H1 (cell line): Measurements from ENCODE around the gene TRIOBP. TPM values are rescaled to one million over a fixed set of nuclear protein-coding genes. Genes with fewer than 3 reads are reported as not detected.

Experiments
- CTCF ChIA-PET: fragments of 300-600 bp; sonication (Branson Sonifier 250); formaldehyde crosslinking; loops from one replicate; lab custom pipeline; 2021; ENCODE audit not compliant: partially characterized antibody; lab: Charles Lee
- POLR2A ChIA-PET: fragments of 300-600 bp; sonication (Branson Sonifier 250); formaldehyde crosslinking; loops from one replicate; lab custom pipeline; 2021; ENCODE audit warnings: inconsistent platforms; ENCODE audit not compliant: partially characterized antibody; lab: Charles Lee
- DNase-seq, 2 experiments: peaks; one replicate each; pipeline versions ENCODE4 v3.0.0 to v3.0.0-alpha.2; 2010 to 2022; ENCODE audit warnings: low spot score in 2 of 2, low read depth in 1 of 2, mixed read lengths in 1 of 2
- FAIRE-seq: peaks from 2 replicates; lab custom pipeline; 2011; peaks lifted over from hg19 to GRCh38; lab: Jason Lieb, UNC
- H2AFZ ChIP-seq: 2 replicates; pipeline ENCODE4 v1.8.1; 2012; ENCODE audit warnings: low read length, inconsistent platforms
- H2AK5ac ChIP-seq: 2 replicates; pipeline ENCODE4 v1.6.1; 2013; ENCODE audit warnings: low read depth, low read length
- H2BK120ac ChIP-seq: replicated peaks from 2 replicates; pipeline ENCODE3; 2013; ENCODE audit warnings: low read depth, low read length, inconsistent platforms
- H2BK12ac ChIP-seq: 2 replicates; pipeline ENCODE4 v1.6.1; 2013; ENCODE audit warnings: low read depth, low read length
- H2BK15ac ChIP-seq: 2 replicates; pipeline ENCODE4 v1.6.1; 2013; ENCODE audit warnings: low read length
- H2BK20ac ChIP-seq: 2 replicates; pipeline ENCODE4 v1.6.1; 2013; ENCODE audit warnings: low read length
- H2BK5ac ChIP-seq: 2 replicates; pipeline ENCODE4 v1.6.1; 2013; ENCODE audit warnings: low read depth, low read length
- H3K14ac ChIP-seq: 2 replicates; pipeline ENCODE4 v1.6.1; 2013; ENCODE audit warnings: inconsistent platforms; ENCODE audit not compliant: insufficient read length
- H3K18ac ChIP-seq: 2 replicates; pipeline ENCODE4 v1.6.1; 2013; ENCODE audit warnings: low read length; ENCODE audit errors: extremely low read depth
- H3K23ac ChIP-seq: 2 replicates; pipeline ENCODE4 v1.6.1; 2013; ENCODE audit warnings: inconsistent platforms; ENCODE audit not compliant: insufficient read length
- H3K23me2 ChIP-seq: 2 replicates; pipeline ENCODE4 v1.6.1; 2013; ENCODE audit warnings: low read depth, low read length
- H3K27ac ChIP-seq: 2 replicates; pipeline ENCODE4 v1.6.1; 2011; ENCODE audit warnings: low read depth, low read length, inconsistent platforms
- H3K27me3 ChIP-seq, 4 experiments: replicated peaks in 1 of 4; 1 replicate in 1 of 4; 2 replicates in 3 of 4; pipeline versions ENCODE4 v1.6.1 to v1.8.1; 2011 to 2013; ENCODE audit warnings: low read length in 3 of 4, mild to moderate bottlenecking in 3 of 4, inconsistent platforms in 2 of 4, mixed read lengths in 2 of 4, moderate library complexity in 1 of 4; ENCODE audit not compliant: control insufficient read depth in 3 of 4, insufficient read depth in 3 of 4; ENCODE audit errors: extremely low read depth in 1 of 4
- H3K36me3 ChIP-seq, 4 experiments: 2 replicates each; pipeline versions ENCODE4 v1.6.1 to v1.8.1; 2011 to 2013; ENCODE audit warnings: mild to moderate bottlenecking in 4 of 4, low read length in 3 of 4, moderate library complexity in 2 of 4, control low read depth in 1 of 4, inconsistent platforms in 1 of 4; ENCODE audit not compliant: insufficient read depth in 4 of 4, control insufficient read depth in 2 of 4
- H3K4ac ChIP-seq: replicated peaks from 2 replicates; pipeline ENCODE3; 2013; ENCODE audit warnings: low read length, low read depth, mixed read lengths, inconsistent platforms; ENCODE audit not compliant: insufficient read length
- H3K4me1 ChIP-seq, 4 experiments: replicated peaks in 1 of 4; 1 replicate in 1 of 4; 2 replicates in 3 of 4; pipeline versions ENCODE4 v1.6.1 to v1.8.1; 2011 to 2013; ENCODE audit warnings: low read length in 3 of 4, inconsistent platforms in 2 of 4, mixed read lengths in 1 of 4; ENCODE audit not compliant: insufficient read depth in 4 of 4, control insufficient read depth in 3 of 4
- H3K4me2 ChIP-seq, 2 experiments: 2 replicates each; pipeline versions ENCODE4 v1.6.1 to v1.8.1; 2011 to 2013; ENCODE audit warnings: low read depth in 2 of 2, low read length in 2 of 2, control low read depth in 1 of 2, inconsistent platforms in 1 of 2, mild to moderate bottlenecking in 1 of 2; ENCODE audit not compliant: insufficient read depth in 1 of 2
- H3K4me3 ChIP-seq, 4 experiments: fragments of 200-600, 300-600 bp in 1 of 4; sonication (generic), shearing (Covaris generic), sonication (Bioruptor Twin) in 1 of 4; 2 replicates each; pipeline versions ENCODE4 v1.5.1 to v1.8.1; 2011 to 2016; ENCODE audit warnings: low read length in 4 of 4, low read depth in 3 of 4, control low read depth in 2 of 4, inconsistent platforms in 2 of 4, mild to moderate bottlenecking in 2 of 4, mixed read lengths in 1 of 4, moderate library complexity in 1 of 4; ENCODE audit not compliant: insufficient read depth in 2 of 4; ENCODE audit errors: extremely low read depth in 1 of 4
- H3K56ac ChIP-seq: replicated peaks from 2 replicates; pipeline ENCODE3; 2013; ENCODE audit warnings: low read depth, mild to moderate bottlenecking, mixed read lengths, low read length, inconsistent platforms; ENCODE audit not compliant: insufficient read length
- H3K79me1 ChIP-seq: 2 replicates; pipeline ENCODE4 v1.6.1; 2013; ENCODE audit warnings: low read depth, low read length, control low read depth
- H3K79me2 ChIP-seq, 2 experiments: 2 replicates each; pipeline versions ENCODE4 v1.6.1 to v1.8.1; 2012 to 2013; ENCODE audit warnings: low read length in 2 of 2, mild to moderate bottlenecking in 2 of 2, inconsistent platforms in 1 of 2; ENCODE audit not compliant: insufficient read depth in 2 of 2, control insufficient read depth in 1 of 2
- H3K9ac ChIP-seq, 4 experiments: replicated peaks in 1 of 4; 1 replicate in 1 of 4; 2 replicates in 3 of 4; pipeline versions ENCODE4 v1.6.1 to v1.8.1; 2011 to 2013; ENCODE audit warnings: low read depth in 3 of 4, low read length in 3 of 4, control low read depth in 2 of 4, mild to moderate bottlenecking in 2 of 4, moderate library complexity in 2 of 4, inconsistent platforms in 1 of 4; ENCODE audit errors: extremely low read depth in 1 of 4
- H3K9me3 ChIP-seq, 2 experiments: 2 replicates each; pipeline versions ENCODE4 v1.6.1 to v1.8.1; 2012 to 2013; ENCODE audit warnings: mild to moderate bottlenecking in 2 of 2, moderate library complexity in 2 of 2, control low read depth in 1 of 2, inconsistent platforms in 1 of 2, low read depth in 1 of 2, low read length in 1 of 2, mixed read lengths in 1 of 2; ENCODE audit not compliant: insufficient read depth in 2 of 2
- H4K20me1 ChIP-seq, 2 experiments: replicated peaks in 1 of 2; 2 replicates each; pipeline versions ENCODE3 to v1.8.1; 2011 to 2013; ENCODE audit warnings: inconsistent platforms in 2 of 2, low read length in 2 of 2, mild to moderate bottlenecking in 1 of 2; ENCODE audit not compliant: insufficient read depth in 2 of 2, control insufficient read depth in 1 of 2
- H4K5ac ChIP-seq: 2 replicates; pipeline ENCODE4 v1.6.1; 2013; ENCODE audit warnings: low read length, low read depth, mixed read lengths, inconsistent platforms; ENCODE audit not compliant: insufficient read length
- H4K8ac ChIP-seq: 2 replicates; pipeline ENCODE4 v1.8.0; 2013; ENCODE audit warnings: mild to moderate bottlenecking, moderate library complexity, low read length, inconsistent platforms; ENCODE audit not compliant: insufficient read depth; ENCODE audit errors: extremely low read depth
- H4K91ac ChIP-seq: replicated peaks from 2 replicates; pipeline ENCODE3; 2013; ENCODE audit warnings: low read length, mixed read lengths, inconsistent platforms; ENCODE audit not compliant: insufficient read length
- ASH2L ChIP-seq: fragments of 200-600, 300-600 bp; sonication (generic); IDR thresholded peaks from one replicate; pipeline ENCODE4 v1.7.1; 2017; ENCODE audit warnings: low read length
- BACH1 ChIP-seq: IDR thresholded peaks from 2 replicates; pipeline ENCODE4 v1.6.1; 2012; ENCODE audit warnings: low read length, improper control_type of control experiment
- CREB1 ChIP-seq: IDR thresholded peaks from 2 replicates; pipeline ENCODE4 v1.6.1; 2012; ENCODE audit warnings: inconsistent platforms
- HDAC6 ChIP-seq: IDR thresholded peaks from one replicate; pipeline ENCODE4 v1.7.1; 2012; ENCODE audit warnings: low read depth, mild to moderate bottlenecking, inconsistent platforms, low read length, moderate library complexity
- KDM4A ChIP-seq: IDR thresholded peaks from one replicate; pipeline ENCODE4 v1.7.1; 2012; ENCODE audit warnings: low read depth, mild to moderate bottlenecking, moderate library complexity, low read length, inconsistent platforms; ENCODE audit not compliant: severe bottlenecking
- PHF8 ChIP-seq: fragments of 200-600 bp; sonication (generic); conservative IDR thresholded peaks from 2 replicates; pipeline ENCODE4 v1.7.1; 2012; ENCODE audit warnings: low read depth, mild to moderate bottlenecking, inconsistent platforms, low read length, moderate library complexity
- POU5F1 ChIP-seq: IDR thresholded peaks from 2 replicates; pipeline ENCODE4 v1.6.1; 2011; ENCODE audit warnings: low read depth, mild to moderate bottlenecking, low read length, moderate library complexity
- SP2 ChIP-seq: IDR thresholded peaks from 2 replicates; pipeline ENCODE4 v1.6.1; 2012; ENCODE audit warnings: mild to moderate bottlenecking, low read length, inconsistent platforms
- SP4 ChIP-seq: IDR thresholded peaks from 2 replicates; pipeline ENCODE4 v1.6.1; 2012; ENCODE audit warnings: low read length, inconsistent platforms
- SRF ChIP-seq: IDR thresholded peaks from 2 replicates; pipeline ENCODE4 v1.6.1; 2011; ENCODE audit warnings: mild to moderate bottlenecking, low read depth, low read length, moderate library complexity
- TAF1 ChIP-seq: IDR thresholded peaks from 2 replicates; pipeline ENCODE4 v1.6.1; 2011; ENCODE audit warnings: mild to moderate bottlenecking, low read depth, low read length
- TAF7 ChIP-seq: optimal IDR thresholded peaks from 2 replicates; pipeline ENCODE3; 2011; ENCODE audit warnings: low read depth, mild to moderate bottlenecking, inconsistent platforms, low read length, moderate library complexity, borderline replicate concordance
- WGBS, 2 experiments: shearing (Covaris generic) in 1 of 2; methylation state at CpG; one replicate each; pipeline versions ENCODE4 v1.1.6 to v1.1.7; 2013 to 2015; ENCODE audit warnings: low lambda C conversion rate in 2 of 2, mixed read lengths in 2 of 2, inconsistent platforms in 1 of 2, low coverage in 1 of 2, missing lambda C conversion rate in 1 of 2; ENCODE audit not compliant: insufficient replicate concordance in 2 of 2, insufficient coverage in 1 of 2, insufficient read length in 1 of 2; ENCODE audit errors: extremely low coverage in 1 of 2, missing lambda C conversion rate in 1 of 2; 5-methylcytosine and 5-hydroxymethylcytosine counted together
- polyA plus RNA-seq, 7 experiments: library from polyadenylated mRNA; depleted of rRNA in 3 of 7; stranded (reverse) in 5 of 7; unstranded in 2 of 7; fragments of >200 nt in 5 of 7; fragments of 200-250 nt in 2 of 7; gene quantifications; 1 replicate in 5 of 7; 2 replicates in 1 of 7; 4 replicates in 1 of 7; pipeline versions ENCODE4 v1.2.1 to v1.2.3, GENCODE V29; 2011 to 2013; ENCODE audit warnings: missing spikeins in 2 of 7, mixed read lengths in 2 of 7
- total RNA-seq: library from RNA; stranded (reverse); fragmentation: NEBNext Ultra II Directional; extraction: Animal tissue kit (Norgen Biotek cat#: 25700); gene quantifications from 2 replicates; pipeline ENCODE4 v1.2.1, GENCODE V29; 2021

Gene TRIOBP
- total and polyA plus RNA-seq, 2 of the 8 experiments (the other 6 are each of a cell fraction or from before 2014, with no cell fraction given): 18.2 to 27.3 TPM

GRCh38 chr22:37745548-37746365 lies 48.9 kb downstream of the TRIOBP start:
- peak overlapping the region; percentile 93 to 99 for H3K4me2 ChIP-seq
- no peak overlapping the region for H2BK20ac ChIP-seq
- peak overlapping the region; percentile 70; the same call in 1 of the 2 replicates for H2BK12ac ChIP-seq
- ChIA-PET CTCF (interaction anchor here (0.9 to 1.5 kb wide), 2 partner anchors 11 to 102 kb away, joined by 3 read pairs; no protein-coding TSS in a partner anchor), POLR2A (interaction anchor here (0.6 to 2.1 kb wide), 6 partner anchors 10 to 59 kb away, joined by 3 to 7 read pairs (median 4); a partner anchor contains a TSS)
- peak overlapping the region; percentile 91; the same call in 1 of the 2 replicates for H2BK5ac ChIP-seq
- peak overlapping the region; percentile 78; the same call in 1 of the 2 replicates for H3K18ac ChIP-seq
- peaks cover 2% of the 10 kb centered on the region; the same call in 1 of the 2 replicates for H3K79me1 ChIP-seq
- WGBS, 2 experiments: 2% methylated on average over 11 of the region's 94 CpGs; no CpG with 5 or more reads in 1 of the 2 experiments
- H3K4me1 ChIP-seq: peaks cover 0 to 21% (median 7%) of the 10 kb centered on the region in 4 experiments; a peak in 6 of 7 replicates
- peak overlapping the region; percentile 73 for H4K5ac ChIP-seq
- no peak overlapping the region for H4K91ac ChIP-seq
- no peak overlapping the region for H3K14ac ChIP-seq
- H3K4me3 ChIP-seq: peak overlapping the region; percentile 72 to 93 (median 86)
- H3K23ac ChIP-seq: no peak overlapping the region
- peaks cover 15% of the 10 kb centered on the region for H3K23me2 ChIP-seq
- H3K56ac ChIP-seq: peak overlapping the region; percentile 64
- H2BK15ac ChIP-seq: no peak overlapping the region
- peak in 1 of 2 experiments; percentile 87 for DNase-seq
- 0 out of 2 replicates have a peak overlapping the region, but pooled peaks have one; percentile 76 for H2AFZ ChIP-seq
- no peak overlapping the region for H2BK120ac ChIP-seq
- H3K36me3 ChIP-seq: no peaks in the 10 kb centered on the region
- peaks cover 13 to 25% of the 10 kb centered on the region in 2 experiments for H4K20me1 ChIP-seq
- no peaks in the 10 kb centered on the region for H3K9me3 ChIP-seq
- no peak overlapping the region for H2AK5ac ChIP-seq
- peak overlapping the region; percentile 19 for H3K4ac ChIP-seq
- peaks cover 0 to 21% (median 15%) of the 10 kb centered on the region in 4 experiments; a peak in 5 of 7 replicates for H3K27me3 ChIP-seq
- no peak for FAIRE-seq
- H4K8ac ChIP-seq: no peak overlapping the region
- H3K79me2 ChIP-seq: peaks cover 0 to 3% of the 10 kb centered on the region in 2 experiments; a peak in 1 of 4 replicates
- peak overlapping the region; percentile 77; the same call in 1 of the 2 replicates for H3K27ac ChIP-seq
- peak overlapping the region; percentile 65 to 88 (median 69); a peak in 6 of 7 replicates for H3K9ac ChIP-seq
- TF ChIP-seq SRF (no peak), KDM4A (peak; percentile 40), POU5F1 (no peak), TAF7 (peak; percentile 21), PHF8 (peak; percentile 68), BACH1 (no peak), ASH2L (no peak), HDAC6 (no peak), CREB1 (no peak), SP2 (peak; percentile 26; the same call in 1 of the 2 replicates), TAF1 (no peak), SP4 (no peak)
